ENCODE results near the gene ANO1. TPM values are rescaled to one million over a fixed set of nuclear protein-coding genes. Genes with fewer than 3 reads are reported as not detected.

Gene ANO1
- total RNA-seq, 1 experiment from 2014 or later: 41.7 TPM

DNA sequence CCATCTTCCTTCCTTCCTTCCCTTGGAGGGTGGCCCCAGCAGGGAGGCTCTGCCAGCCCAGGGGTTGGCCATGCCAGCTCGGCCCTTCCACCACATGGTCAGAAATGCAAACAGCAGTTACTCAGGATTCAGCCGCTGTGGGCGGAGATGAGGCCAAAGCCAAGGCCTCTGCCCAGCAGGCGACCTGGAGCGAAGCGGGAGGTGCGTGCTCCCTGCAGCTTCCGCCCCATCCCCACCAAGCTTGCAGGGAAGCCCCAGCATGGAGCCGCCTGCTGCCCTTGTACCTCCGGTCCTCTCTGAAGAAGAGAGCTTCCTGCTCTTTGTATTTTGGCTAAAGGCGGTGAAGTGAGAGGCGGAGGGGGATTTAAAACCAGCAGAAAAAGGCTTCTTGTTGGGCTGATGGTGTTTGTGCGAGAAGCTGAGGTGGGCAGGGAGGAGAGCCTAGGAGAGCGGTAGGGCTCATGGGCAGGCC is 50.4 kb downstream of the ANO1 start:
- RAD21 ChIA-PET (ENCODE audit: low non-redundant PET in 1 of 2, low total read pairs in 2 of 2, uncharacterized antibody in 2 of 2, unreplicated experiment in 2 of 2): no interaction called here
- peak; percentile 92 for ATAC-seq
- Histone ChIP-seq H3K27ac (ENCODE audit: low read depth, low read length) (peak overlapping the region; percentile 69), H3K4me3 (replicated peaks in 1 of 2; ENCODE audit: low read depth in 1 of 2, low read length in 2 of 2) (no peak overlapping the region), H2AFZ (ENCODE audit: low read depth, low read length, poor library complexity, severe bottlenecking) (no peak overlapping the region), H3K36me3 (ENCODE audit: control insufficient read depth in 1 of 2, insufficient read depth in 2 of 2, low read length in 2 of 2) (no peaks in the 10 kb centered on the region; a peak in 1 of 4 replicates), H3K9me3 (ENCODE audit: control insufficient read depth in 1 of 2, insufficient read depth in 1 of 2, low read depth in 1 of 2, low read length in 2 of 2) (no peaks in the 10 kb centered on the region), H3K9ac (ENCODE audit: low read length) (peak overlapping the region; percentile 36), H3K4me1 (ENCODE audit: control insufficient read depth in 1 of 2, insufficient read depth in 2 of 2, low read length in 2 of 2) (peaks cover 15 to 23% of the 10 kb centered on the region in 2 experiments), H3K27me3 (ENCODE audit: insufficient read depth, low read length) (no peaks in the 10 kb centered on the region), H3K9me2 (ENCODE audit: insufficient read depth) (no peaks in the 10 kb centered on the region), H3K4me2 (ENCODE audit: low read length) (peak overlapping the region; percentile 55), H4K20me1 (ENCODE audit: insufficient read depth) (no peaks in the 10 kb centered on the region), H3K79me2 (ENCODE audit: insufficient read depth, low read length) (no peaks in the 10 kb centered on the region)
- CTCF ChIA-PET: interaction anchor here (1.3 kb wide), 1 partner anchor 210 kb away, joined by 4 read pairs; no protein-coding TSS in a partner anchor
- BruUV-seq (replicated peaks): no TSS peak
- POLR2A ChIA-PET: interaction anchor here (0.6 kb wide), 1 partner anchor 51 kb away, joined by 4 read pairs; the partner anchor contains the start of gene ANO1
- peak; percentile 41 for DNase-seq (ENCODE audit: low read depth, low spot score)
- TF ChIP-seq EZH2 (IDR thresholded peaks at IDR 0.05) (no peak), CBX3 (IDR thresholded peaks at IDR 0.05; ENCODE audit: low read depth) (0 out of 2 replicates have a peak, but pooled peaks have one; percentile 24), RAD21 (IDR thresholded peaks at IDR 0.05; ENCODE audit: low read depth) (peak; percentile 70), SIN3A (IDR thresholded peaks at IDR 0.05; ENCODE audit: low read depth) (no peak), SP1 (IDR thresholded peaks at IDR 0.05; ENCODE audit: low read depth) (0 out of 2 replicates have a peak, but pooled peaks have one; percentile 33)
- TF ChIP-seq, protein P1, sequence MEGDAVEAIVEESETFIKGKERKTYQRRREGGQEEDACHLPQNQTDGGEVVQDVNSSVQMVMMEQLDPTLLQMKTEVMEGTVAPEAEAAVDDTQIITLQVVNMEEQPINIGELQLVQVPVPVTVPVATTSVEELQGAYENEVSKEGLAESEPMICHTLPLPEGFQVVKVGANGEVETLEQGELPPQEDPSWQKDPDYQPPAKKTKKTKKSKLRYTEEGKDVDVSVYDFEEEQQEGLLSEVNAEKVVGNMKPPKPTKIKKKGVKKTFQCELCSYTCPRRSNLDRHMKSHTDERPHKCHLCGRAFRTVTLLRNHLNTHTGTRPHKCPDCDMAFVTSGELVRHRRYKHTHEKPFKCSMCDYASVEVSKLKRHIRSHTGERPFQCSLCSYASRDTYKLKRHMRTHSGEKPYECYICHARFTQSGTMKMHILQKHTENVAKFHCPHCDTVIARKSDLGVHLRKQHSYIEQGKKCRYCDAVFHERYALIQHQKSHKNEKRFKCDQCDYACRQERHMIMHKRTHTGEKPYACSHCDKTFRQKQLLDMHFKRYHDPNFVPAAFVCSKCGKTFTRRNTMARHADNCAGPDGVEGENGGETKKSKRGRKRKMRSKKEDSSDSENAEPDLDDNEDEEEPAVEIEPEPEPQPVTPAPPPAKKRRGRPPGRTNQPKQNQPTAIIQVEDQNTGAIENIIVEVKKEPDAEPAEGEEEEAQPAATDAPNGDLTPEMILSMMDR (IDR thresholded peaks at IDR 0.05 in 2 of 3, conservative IDR thresholded peaks at IDR 0.05 in 1 of 3; ENCODE audit: borderline replicate concordance in 1 of 3, insufficient read depth in 1 of 3, low read depth in 2 of 3, low read length in 2 of 3): peak in 2 of 3 experiments; percentile 11 to 41; a peak in 1 of 6 replicates
- TF ChIP-seq, protein P2, sequence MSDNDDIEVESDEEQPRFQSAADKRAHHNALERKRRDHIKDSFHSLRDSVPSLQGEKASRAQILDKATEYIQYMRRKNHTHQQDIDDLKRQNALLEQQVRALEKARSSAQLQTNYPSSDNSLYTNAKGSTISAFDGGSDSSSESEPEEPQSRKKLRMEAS (IDR thresholded peaks at IDR 0.05): peak; percentile 76
- intact Hi-C loops (cut with micrococcal nuclease): no loop called here

Data from HCT116 (cell line).